WTC11 (cell line): ENCODE results near the gene B3GLCT. TPM values are rescaled to one million over a fixed set of nuclear protein-coding genes. Genes with fewer than 3 reads are reported as not detected.

ENCODE experiments used
- ATAC-seq: fragments of 200-7000 bp; cut with Tn5 transposase; 2 replicates; pipeline ENCODE4 v1.10.0; 2021; ENCODE audit warnings: mild to moderate bottlenecking, moderate library complexity
- CTCF ChIA-PET: fragments of 300-600 bp; sonication (Branson Sonifier 250); formaldehyde crosslinking; loops from one replicate; lab custom pipeline; 2021; ENCODE audit warnings: antibody characterized with exemption; lab: Charles Lee
- POLR2A ChIA-PET: fragments of 350-600 bp; sonication (Branson Sonifier 250); formaldehyde crosslinking; loops from one replicate; lab custom pipeline; 2021; ENCODE audit warnings: antibody characterized with exemption; lab: Charles Lee
- DNase-seq: peaks from one replicate; pipeline ENCODE4 v3.0.0; 2021; ENCODE audit warnings: low spot score
- H3K27ac Mint-ChIP-seq: 2 replicates; pipeline ENCODE4 v1.8.0; 2021; ENCODE audit warnings: mixed read lengths
- H3K27me3 Mint-ChIP-seq: 2 replicates; pipeline ENCODE4 v1.8.0; 2021; ENCODE audit warnings: low read depth, mild to moderate bottlenecking, moderate library complexity, mixed read lengths
- H3K36me3 Mint-ChIP-seq: 2 replicates; pipeline ENCODE4 v1.8.0; 2021; ENCODE audit warnings: mixed read lengths
- H3K4me1 Mint-ChIP-seq: 2 replicates; pipeline ENCODE4 v1.8.0; 2022; ENCODE audit warnings: mixed read lengths
- H3K4me3 Mint-ChIP-seq: 2 replicates; pipeline ENCODE4 v1.8.0; 2021; ENCODE audit warnings: mild to moderate bottlenecking, moderate library complexity, mixed read lengths
- H3K9me3 Mint-ChIP-seq: 2 replicates; pipeline ENCODE4 v1.8.0; 2021; ENCODE audit warnings: mixed read lengths
- AR ChIP-seq: fragments of 250-450 bp; sonication (Bioruptor Pico); IDR thresholded peaks from 2 replicates; pipeline ENCODE4 v1.9.0; 2021; ENCODE audit warnings: mild to moderate bottlenecking
- CREB1 ChIP-seq: sonication (generic); formaldehyde crosslinking; IDR thresholded peaks from 2 replicates; pipeline ENCODE4 v1.8.0; 2023; ENCODE audit warnings: mild to moderate bottlenecking, missing genetic modification reagents
- E2F1 ChIP-seq: sonication (generic); formaldehyde crosslinking; IDR thresholded peaks from 2 replicates; pipeline ENCODE4 v1.8.0; 2022; ENCODE audit warnings: mild to moderate bottlenecking, missing genetic modification reagents
- ERG ChIP-seq: fragments of 250-450 bp; sonication (Bioruptor Pico); IDR thresholded peaks from 2 replicates; pipeline ENCODE4 v1.8.0; 2021; ENCODE audit warnings: mild to moderate bottlenecking
- RORB ChIP-seq: fragments of 250-450 bp; sonication (Bioruptor Pico); IDR thresholded peaks from 2 replicates; pipeline ENCODE4 v1.9.0; 2021; ENCODE audit warnings: mild to moderate bottlenecking
- ZNF121 ChIP-seq: sonication (generic); formaldehyde crosslinking; IDR thresholded peaks from 2 replicates; pipeline ENCODE4 v1.8.0; 2023; ENCODE audit warnings: missing genetic modification reagents
- ZNF138 ChIP-seq: sonication (generic); formaldehyde crosslinking; conservative IDR thresholded peaks from 2 replicates; pipeline ENCODE4 v1.8.1; 2022; ENCODE audit warnings: mild to moderate bottlenecking, moderate library complexity, missing genetic modification reagents
- ZNF281 ChIP-seq: sonication (generic); formaldehyde crosslinking; IDR thresholded peaks from 2 replicates; pipeline ENCODE4 v1.8.0; 2023; ENCODE audit warnings: mild to moderate bottlenecking, missing genetic modification reagents
- total RNA-seq: library from RNA; stranded (reverse); gene quantifications from 3 replicates; pipeline ENCODE4 v1.2.3, GENCODE V29; 2021
- TF ChIP-seq, protein P1 (sequence below): sonication (generic); formaldehyde crosslinking; IDR thresholded peaks from 2 replicates; pipeline ENCODE4 v1.8.0; 2022; ENCODE audit warnings: mild to moderate bottlenecking, missing genetic modification reagents
- TF ChIP-seq, protein P2 (sequence below): fragments of 200-600 bp; IDR thresholded peaks from 2 replicates; pipeline ENCODE4 v1.8.0; 2022; ENCODE audit warnings: antibody characterized with exemption

The B3GLCT gene
- total RNA-seq, 1 experiment from 2014 or later: 2.4 TPM

DNA sequence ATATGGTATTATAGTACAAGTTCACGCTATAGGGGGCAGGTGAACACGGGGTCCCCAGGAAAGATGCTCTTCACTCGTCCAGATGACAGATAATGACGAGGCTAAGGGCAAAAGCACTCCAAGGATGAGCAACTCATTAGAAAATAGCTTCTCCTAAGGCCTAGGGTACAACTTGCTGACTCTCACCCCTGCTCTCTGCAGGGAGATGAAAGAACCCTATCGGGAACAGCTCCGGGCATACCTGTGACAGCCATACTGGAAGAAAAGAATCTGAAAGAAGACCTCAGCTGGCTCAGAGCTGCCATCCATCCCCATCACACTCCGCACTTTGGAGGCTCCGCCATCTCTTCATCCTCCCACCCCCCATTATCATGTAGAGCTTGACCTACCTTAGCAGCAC, 20.5 kb upstream of the B3GLCT start:
- H3K27ac Mint-ChIP-seq: no peak overlapping the region
- ChIA-PET POLR2A (no interaction called here), CTCF (no interaction called here)
- H3K9me3 Mint-ChIP-seq: peaks cover 33% of the 10 kb centered on the region
- ATAC-seq (no peak), DNase-seq (no peak)
- peaks cover 13% of the 10 kb centered on the region for H3K4me1 Mint-ChIP-seq
- peaks cover 3% of the 10 kb centered on the region; the same call in 1 of the 2 replicates for H3K27me3 Mint-ChIP-seq
- peaks cover 13% of the 10 kb centered on the region for H3K36me3 Mint-ChIP-seq
- TF ChIP-seq RORB (CRISPR knock-in tag) (no peak), ZNF281 (CRISPR knock-in tag) (no peak), AR (CRISPR knock-in tag) (no peak), E2F1 (CRISPR knock-in tag) (no peak), ZNF121 (CRISPR knock-in tag) (no peak), ZNF138 (CRISPR knock-in tag) (no peak)
- TF ChIP-seq, protein P1, sequence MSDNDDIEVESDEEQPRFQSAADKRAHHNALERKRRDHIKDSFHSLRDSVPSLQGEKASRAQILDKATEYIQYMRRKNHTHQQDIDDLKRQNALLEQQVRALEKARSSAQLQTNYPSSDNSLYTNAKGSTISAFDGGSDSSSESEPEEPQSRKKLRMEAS (CRISPR knock-in tag): no peak
- H3K4me3 Mint-ChIP-seq: no peak overlapping the region

DNA sequence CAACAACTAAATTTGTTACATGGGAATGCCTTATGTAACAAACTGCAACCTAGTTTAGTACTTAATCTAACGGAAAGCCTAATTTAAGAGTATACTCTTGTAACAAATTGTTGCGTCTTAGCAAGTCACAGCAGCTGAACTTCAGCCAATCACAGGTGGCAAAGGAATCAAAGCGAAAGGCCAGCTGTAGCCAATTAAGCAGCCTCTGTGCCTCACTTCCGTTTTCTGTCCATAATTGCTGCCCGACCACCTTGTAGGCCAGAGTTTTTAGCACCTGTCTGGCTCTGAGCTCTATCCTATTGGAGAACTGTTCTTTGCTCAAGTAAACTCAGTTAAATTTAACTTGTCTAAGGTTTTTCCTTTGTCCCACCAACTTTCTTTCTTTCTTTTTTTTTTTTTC, 20.0 kb upstream of the B3GLCT start:
- H3K4me3 Mint-ChIP-seq: no peak overlapping the region
- CTCF ChIA-PET: no interaction called here
- H3K9me3 Mint-ChIP-seq: peaks cover 33% of the 10 kb centered on the region
- peaks cover 13% of the 10 kb centered on the region for H3K4me1 Mint-ChIP-seq
- DNase-seq: no peak
- POLR2A ChIA-PET: no interaction called here
- H3K27ac Mint-ChIP-seq: no peak overlapping the region
- H3K36me3 Mint-ChIP-seq: peaks cover 13% of the 10 kb centered on the region
- peaks cover 3% of the 10 kb centered on the region; the same call in 1 of the 2 replicates for H3K27me3 Mint-ChIP-seq
- TF ChIP-seq, protein P2, sequence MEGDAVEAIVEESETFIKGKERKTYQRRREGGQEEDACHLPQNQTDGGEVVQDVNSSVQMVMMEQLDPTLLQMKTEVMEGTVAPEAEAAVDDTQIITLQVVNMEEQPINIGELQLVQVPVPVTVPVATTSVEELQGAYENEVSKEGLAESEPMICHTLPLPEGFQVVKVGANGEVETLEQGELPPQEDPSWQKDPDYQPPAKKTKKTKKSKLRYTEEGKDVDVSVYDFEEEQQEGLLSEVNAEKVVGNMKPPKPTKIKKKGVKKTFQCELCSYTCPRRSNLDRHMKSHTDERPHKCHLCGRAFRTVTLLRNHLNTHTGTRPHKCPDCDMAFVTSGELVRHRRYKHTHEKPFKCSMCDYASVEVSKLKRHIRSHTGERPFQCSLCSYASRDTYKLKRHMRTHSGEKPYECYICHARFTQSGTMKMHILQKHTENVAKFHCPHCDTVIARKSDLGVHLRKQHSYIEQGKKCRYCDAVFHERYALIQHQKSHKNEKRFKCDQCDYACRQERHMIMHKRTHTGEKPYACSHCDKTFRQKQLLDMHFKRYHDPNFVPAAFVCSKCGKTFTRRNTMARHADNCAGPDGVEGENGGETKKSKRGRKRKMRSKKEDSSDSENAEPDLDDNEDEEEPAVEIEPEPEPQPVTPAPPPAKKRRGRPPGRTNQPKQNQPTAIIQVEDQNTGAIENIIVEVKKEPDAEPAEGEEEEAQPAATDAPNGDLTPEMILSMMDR: no peak
- no peak for TF ChIP-seq ERG (CRISPR knock-in tag)
- TF ChIP-seq CREB1: no peak
- no peak for TF ChIP-seq ZNF281 (CRISPR knock-in tag)
- no peak for ATAC-seq
